Activated T-helper 1 cell treated with anti-CD3 and anti-CD28 coated beads, Interleukin-2, amount 50 U/mL, for 16 hours (primary cell): ENCODE measurements around the gene ARHGAP21.
"Not testable (repeated sequence)": the region's sequence is repeated elsewhere in the genome, so short reads cannot be mapped to it uniquely, and the experiment has no call there.

Source experiments
- DNase-seq, 2 donors: peaks; one replicate each; pipeline ENCODE4 v3.0.0-alpha.2; 2020; ENCODE audit warnings: low read depth in 1 of 2, low spot score in 1 of 2

Gene ARHGAP21

DNA sequence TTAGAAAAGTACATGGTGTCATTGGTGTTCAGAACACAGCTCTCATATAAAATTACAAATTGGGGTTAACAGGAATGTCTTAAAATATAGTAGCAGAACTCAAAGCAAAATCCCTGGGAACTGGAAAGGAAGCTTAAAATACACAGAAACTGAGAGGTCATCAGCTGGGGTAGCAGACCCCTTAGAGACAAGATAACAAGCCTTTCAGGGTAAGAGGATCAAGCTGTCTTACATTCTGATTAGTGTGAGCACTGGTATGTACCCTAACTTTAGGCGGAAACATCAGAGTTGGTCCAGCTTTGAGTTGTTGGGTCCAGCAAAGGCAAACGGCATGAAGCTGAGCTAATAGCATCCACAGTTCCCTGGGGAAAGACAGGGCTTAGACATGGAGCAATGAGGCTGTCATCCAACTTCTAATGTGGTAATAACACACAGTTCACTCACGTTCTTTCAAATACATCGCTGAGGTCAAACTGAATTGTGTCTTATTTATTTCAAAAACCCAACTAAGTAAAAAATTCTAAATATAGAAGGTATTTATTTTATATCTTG, 32.6 kb downstream of the ARHGAP21 start:
- no peak for DNase-seq

DNA sequence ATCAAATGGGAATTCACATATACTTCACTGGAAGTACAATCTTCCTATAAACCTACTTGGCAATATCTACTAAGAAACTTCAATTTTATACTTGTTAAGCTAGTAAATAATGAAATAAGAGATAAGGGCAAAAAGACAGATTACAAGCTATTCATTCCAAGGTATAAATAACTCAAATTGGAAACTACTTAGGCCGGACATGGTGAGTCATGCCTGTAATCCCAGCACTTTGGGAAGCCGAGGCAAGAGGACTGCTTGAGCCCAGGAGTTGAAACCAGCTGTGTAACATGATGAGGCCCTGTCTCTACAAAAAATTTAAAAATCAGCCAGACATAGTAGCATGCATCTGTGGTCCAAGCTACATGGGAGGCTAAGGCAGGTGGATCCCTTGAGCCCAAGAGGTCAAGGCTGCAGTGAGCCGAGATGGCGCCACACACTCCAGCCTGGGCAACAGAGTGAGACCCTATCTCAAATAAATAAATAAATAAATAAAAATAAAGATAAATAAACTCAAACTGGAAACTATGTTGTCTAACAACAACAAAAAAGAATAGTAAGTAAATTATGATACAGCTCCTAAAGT, 37.6 kb downstream of the ARHGAP21 start:
- DNase-seq = no peak

DNA sequence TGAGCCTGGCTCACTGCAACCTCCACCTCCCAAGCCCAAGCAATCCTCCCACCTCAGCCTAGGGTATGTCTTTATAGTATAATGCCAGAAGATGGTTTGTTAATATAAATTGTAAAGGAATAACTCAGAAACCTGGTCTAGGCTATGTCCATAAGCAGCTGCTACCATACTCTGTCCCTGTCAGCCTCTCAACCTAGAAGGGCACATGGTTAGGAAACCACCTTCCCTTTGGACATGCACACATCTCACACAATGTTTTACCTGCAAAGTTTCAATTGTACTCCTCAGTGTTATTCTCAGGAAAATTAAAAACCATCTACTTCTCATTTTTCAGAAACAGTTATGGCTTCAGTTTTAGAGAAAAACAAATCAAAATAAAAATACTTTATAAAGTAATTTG, 40.1 kb downstream of the ARHGAP21 start:
- DNase-seq = no peak

DNA sequence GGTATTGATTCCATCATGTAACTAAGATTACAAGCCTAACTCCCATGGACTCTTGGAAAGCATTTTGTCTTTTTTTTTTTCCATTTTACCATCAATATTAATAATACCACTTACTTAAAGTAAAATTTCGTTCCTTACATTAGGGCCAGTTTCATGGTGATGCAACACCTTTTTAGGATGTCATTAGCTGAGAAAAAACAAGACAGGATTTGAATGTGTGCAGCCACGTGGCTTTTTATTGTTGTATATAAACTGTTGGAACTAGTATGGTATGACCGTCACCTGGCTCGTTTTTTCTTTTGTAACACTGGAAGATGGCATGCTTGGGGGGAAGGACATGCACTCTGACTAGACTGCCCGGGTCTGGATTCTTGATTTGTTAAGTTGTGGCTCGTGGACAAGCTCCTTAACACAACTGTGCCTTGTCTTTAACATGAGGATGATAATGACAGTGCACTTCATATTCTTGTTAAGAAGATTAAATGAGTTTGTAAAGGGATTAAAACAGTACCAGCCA, 42.1 kb downstream of the ARHGAP21 start:
- no peak for DNase-seq

DNA sequence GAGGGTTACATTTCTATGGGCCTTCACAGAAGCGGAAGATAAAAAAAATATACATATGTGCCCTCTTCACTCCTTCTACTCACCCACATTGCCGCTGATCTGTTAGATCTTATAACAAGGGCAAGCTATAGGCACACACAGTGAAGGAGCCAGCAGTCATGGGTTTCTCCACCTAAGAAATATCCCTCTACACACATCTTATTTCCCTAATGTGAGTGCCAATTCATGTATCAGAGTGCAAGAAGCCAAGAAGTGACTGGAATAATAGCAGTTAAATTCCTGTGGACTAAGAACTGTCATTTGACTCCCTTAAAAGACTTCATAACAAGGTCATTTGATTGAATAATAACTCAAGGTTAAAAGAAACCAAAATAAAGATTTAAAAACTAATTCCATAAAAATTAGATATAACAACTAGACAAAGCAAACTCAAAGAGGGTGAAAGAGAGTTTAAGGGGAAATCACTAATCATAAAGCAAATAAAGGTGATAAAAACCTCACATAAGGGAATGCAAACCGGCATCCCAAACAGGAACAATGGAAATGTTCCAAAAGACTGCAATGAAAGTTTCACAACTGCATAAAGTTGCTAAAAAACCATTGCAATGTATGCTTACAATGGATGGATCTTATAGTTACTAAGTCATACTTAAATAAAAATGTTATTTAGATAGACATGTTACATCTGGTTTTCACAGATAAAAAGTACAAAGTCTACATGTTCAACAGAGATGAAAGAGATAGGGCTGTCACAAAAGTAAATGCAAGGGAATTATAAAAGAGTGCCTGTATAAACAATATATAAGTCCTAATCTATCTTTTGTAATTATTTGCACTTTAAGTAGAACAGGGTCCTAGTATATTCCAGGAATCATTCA, 42.8 kb downstream of the ARHGAP21 start:
- DNase-seq = no peak

DNA sequence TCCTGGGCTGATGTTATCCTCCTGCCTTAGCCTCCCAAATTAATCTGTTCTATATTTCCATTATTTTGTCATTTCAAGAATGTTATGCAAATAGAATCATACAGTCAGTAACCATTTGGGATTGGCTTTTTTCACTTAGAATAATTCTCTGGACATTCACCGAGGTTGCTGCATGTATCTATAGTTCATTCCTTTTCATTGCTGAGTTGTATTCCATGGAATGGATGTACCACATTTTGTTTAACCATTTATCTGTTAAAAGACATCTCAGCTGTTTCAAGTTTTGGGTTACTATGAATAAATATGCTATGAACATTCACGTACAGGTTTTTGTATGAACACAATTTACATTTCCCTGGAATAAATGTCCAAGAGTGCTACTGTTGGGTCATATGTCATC, 44.9 kb downstream of the ARHGAP21 start:
- no peak for DNase-seq

DNA sequence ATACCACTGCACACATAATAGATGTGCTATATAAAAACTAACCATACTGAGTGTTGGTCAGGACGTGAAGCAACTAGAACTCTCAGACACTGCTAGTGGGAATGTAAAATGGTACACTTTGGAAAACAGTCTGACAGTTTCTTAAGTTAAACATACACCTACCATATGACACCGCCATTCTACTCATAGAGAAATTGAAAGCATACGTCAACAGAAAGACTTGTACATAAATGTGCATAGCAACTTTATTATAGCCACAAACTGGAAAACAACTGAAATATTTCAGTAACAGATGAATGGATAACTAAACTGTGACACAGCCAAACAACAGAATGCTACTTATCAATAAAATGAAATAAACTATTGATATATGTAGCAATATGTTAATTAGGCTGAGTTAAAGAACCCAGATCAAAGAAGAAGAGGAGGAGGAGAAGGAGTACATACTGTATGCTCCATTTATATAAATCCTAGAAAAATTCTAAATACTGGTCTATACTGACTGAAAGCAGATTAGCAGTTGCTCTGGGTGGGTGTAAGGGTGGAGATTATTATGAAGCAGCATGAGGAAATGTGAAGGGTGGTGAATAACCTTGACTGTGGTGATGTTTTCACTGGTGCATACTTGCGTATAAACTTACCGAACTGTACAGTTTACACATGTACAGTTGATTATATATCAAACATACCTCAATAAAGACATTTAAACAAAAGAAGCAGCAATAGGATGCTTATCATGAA, 48.6 kb downstream of the ARHGAP21 start:
- no peak for DNase-seq

DNA sequence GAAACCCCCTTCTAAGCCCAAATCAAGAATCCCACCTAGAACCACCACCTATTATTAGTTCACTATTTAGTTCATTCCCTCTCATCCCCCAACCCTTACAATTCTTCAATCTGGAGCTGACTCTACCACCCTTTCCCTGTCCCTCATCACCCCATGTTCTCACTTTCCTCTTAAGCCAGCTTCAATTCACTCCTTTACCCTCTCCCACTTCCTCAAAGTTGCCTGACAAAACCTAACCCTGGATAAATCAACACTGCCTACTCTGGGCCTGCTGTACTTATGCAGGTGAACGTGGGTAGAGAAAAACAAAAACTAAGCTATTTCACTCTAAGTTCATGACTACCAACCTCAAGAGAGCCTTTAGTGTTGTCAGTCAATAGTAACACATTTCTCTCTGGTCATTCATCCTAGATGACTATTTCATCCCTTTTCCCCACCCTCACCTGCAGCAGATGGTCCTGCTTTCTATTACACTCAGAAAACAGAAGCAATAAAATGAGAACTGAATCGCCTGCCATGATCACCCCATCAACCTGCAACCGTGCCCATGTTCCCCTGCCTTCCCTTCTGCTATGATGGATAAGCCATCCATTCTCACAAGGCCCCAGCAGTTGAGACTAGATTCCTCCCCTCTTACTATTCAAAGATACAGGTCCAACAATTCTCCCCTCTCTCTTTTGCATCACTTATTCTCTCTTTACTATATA, 52.6 kb downstream of the ARHGAP21 start:
- DNase-seq = no peak

DNA sequence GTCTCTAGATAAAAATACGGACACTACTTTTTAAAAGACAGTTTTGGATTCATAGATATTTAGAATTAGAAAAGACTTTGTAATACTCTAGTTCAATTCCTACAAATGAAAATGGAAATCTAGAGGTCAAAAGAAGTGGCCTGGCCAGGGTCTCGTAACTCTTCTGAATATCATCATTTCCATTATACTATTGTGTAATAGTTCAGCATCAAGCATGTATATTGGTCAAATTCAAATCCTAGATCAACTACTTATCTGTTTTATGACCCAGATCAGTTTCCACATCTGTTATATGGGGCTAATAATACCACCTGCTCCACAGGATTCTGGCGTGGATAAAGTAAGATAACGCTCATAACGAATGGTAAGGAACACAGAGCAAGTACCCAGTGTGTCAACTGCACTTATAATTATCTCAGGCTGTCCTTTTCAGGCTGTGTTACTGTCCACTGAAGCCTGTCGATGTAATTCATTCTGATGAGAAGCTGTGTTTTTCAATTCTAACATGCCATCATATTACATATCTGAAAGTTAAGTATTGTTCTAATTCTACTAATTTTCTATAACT, 54.3 kb downstream of the ARHGAP21 start:
- DNase-seq = no peak

DNA sequence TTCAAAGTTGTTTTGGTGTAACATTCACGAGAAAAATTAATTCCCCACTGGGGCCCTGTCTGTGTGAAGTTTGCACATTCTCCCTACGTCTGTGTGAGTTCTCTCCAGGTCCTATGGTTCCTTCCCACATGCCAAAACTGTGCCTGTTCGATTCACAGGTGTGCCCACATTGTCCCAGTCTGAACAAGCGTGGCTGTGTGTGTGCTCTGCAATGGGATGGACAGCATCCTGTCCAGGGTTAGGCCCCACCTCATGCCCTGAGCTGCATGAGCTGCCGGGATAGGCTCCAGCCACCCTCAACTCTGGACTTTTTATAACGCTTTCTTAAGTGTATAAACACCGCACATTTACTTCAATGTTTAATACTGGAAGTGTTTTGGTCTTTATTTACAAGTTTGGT, 55.4 kb downstream of the ARHGAP21 start:
- no peak for DNase-seq

DNA sequence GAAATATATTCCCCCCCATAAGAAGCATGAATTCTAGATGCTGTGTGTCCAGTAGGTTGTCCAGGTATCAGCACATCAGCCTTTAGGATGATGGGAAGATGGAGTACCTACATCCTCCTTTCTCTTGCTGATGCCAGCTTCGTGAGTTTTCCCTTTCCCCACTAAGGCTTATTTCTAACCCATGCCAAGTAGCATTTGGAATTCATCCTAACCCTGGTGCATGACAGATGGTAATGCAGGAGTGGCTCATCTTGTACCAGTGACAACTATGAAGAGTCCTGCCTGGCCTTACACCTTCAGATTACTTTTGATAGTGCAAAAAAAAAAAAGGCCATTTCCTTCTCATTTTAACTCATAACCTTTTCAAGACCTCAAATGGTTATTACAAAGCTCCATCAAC, 58.7 kb downstream of the ARHGAP21 start:
- DNase-seq = no peak

DNA sequence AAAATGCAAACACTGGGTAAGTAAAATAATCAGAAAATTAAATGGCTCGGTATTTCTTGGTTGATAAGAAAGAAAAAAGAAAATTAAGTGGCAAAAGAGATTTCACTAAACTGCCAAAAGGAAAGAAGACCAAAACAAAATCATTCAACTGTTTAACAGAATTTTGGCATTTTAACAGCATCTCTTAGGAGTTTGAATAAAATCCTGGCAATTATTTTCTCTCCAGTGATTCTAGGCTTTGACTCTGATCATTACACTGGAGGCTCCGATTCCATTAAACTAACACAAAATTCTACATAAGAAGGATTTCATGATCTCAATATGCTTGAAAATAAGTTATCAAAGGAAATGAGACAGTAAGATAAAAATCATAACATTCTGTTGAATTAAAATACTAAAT, 62.3 kb downstream of the ARHGAP21 start:
- no peak for DNase-seq

DNA sequence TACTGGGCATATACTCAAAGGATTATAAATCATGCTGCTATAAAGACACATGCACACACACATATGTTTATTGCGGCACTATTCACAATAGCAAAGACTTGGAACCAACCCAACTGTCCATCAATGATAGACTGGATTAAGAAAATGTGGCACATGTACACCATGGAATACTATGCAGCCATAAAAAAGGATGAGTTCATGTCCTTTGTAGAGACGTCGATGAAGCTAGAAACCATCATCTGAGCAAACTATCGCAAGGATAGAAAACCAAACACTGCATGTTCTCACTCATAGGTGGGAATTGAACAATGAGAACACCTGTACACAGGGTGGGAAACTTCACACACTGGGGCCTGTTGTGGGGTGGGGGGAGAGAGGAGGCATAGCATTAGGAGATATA, 65.4 kb downstream of the ARHGAP21 start:
- DNase-seq = not testable (repeated sequence)

DNA sequence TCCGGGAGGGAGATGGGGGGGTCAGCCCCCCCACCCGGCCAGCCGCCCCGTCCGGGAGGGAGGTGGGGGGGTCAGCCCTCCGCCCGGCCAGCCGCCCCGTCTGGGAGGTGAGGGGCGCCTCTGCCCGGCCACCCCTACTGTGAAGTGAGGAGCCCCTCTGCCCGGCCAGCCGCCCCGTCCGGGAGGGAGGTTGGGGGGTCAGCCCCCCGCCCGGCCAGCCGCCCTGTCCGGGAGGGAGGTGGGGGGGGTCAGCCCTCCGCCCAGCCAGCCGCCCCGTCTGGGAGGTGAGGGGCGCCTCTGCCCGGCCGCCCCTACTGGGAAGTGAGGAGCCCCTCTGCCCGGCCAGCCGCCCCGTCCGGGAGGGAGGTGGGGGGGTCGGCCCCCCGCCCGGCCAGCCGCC, 67.4 kb downstream of the ARHGAP21 start:
- DNase-seq = not testable (repeated sequence)

DNA sequence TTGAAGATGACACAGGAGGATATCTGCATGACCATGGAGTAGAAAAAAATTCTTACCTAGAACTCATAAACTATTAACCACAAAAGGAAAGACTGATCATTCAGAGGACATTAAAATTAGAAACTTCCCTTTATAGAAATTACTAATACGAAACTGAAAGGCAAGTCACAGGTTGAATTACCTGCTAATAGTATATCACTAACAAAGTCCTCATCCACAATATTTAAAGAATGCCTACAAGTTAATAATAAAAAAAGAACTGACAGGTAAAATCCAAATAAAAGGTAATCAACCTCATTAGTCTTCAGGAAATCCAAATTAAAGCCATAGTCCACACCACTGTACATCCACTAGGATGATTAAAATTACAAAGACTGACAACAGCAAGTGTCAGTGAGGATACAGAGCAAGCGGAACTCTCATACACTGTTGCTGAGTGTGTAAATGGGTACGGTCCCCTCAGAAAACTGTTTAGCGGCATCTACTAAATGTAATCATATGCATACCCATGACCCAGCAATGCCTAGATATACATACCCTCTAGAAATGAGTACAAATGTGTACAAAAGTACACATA, 71.2 kb downstream of the ARHGAP21 start:
- DNase-seq = no peak

DNA sequence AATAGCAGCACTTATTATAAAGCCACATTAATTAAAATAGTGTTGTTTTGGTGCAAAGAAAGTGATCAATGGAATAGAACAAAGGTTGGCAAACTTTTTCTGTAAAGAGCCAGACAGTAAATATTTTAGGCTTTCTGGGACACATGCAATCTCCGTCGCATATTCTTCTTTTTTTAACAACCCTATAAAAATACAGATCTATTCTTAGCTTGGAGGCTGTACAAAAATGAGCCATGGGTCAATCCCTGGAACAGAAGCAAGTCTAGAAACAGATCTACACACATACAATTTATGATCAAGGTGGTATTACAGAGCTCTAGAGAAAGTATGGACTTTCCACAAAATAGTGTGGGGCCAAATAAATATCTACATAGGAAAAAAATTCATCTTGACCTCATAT, 71.8 kb downstream of the ARHGAP21 start:
- no peak for DNase-seq

DNA sequence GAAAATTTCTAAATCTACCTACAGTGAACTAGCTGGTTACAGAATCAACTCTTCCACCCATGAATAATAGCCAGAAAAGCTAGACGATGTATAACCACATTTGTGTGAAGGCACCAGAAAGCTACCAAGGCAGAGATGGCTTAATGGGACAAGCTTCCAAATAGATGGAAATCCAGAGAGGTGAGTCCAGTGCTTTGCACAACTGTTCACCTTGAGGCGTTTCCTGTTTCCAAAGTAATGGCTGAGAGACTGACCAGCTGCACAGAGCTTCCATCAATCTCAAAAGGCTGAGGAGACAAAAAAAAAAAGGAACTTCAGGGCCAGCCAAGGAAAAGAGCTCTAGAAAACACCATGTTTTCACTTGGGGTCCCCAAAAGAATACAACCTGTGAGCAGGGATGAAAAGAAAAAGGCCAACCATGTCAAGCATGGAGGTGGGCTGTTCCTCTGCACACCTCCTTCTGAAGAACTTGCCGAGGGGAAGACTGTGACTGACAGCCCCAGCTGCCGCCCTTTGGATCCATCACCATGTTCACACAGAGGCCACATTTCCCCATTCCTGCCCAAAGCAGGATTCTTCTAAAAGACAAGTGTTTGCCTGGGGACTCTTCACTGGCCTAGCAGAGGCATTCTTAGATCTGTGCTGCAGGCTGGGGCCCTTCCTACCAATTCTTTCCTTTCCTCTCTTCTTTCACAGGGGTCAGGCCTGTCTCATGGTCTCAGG, 72.9 kb downstream of the ARHGAP21 start:
- no peak for DNase-seq

DNA sequence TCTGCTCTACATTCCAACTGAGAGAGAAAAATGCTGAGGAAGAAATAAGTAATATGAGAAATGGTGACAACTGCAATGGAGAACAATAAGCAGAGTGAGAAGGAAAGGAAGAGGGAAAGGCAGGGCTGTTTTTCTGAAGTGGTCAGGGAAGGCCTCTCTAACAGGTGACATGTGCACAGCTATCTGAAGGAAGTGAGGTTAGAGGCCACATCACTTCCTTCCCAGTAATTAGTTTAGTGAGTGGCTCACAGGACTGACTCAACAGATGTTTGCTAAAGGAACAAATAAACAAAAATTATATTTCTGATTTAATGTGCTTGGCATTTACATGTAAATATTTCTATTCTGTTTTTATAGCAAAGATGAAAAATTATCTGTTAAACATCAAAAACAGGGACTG, 77.9 kb downstream of the ARHGAP21 start:
- no peak for DNase-seq

DNA sequence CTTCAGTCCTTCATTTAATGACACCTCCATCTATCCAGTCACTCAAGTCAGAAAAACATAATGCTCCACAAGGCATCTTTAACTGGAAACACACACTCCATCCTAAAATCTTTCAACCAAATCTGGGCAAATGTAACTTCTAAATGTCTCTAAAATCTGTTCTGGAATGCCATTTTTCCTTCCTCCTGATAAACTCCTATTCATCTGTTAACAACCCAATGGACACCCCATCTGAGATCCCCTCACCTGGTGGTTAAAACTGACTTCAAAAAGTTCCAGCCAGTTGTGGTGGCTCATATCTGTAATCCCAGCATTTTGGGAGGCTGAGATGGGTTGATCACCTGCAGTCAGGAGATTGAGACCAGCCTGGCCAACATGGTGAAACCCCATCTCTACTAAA, 78.7 kb downstream of the ARHGAP21 start:
- no peak for DNase-seq
